CD4-positive, CD25-positive, alpha-beta regulatory T cell (primary cell): Measurements from ENCODE around the gene CARD19. TPM values are rescaled to one million over a fixed set of nuclear protein-coding genes. Genes with fewer than 3 reads are reported as not detected.

Experiments used
- ATAC-seq, 2 donors: fragments of 150-1000 bp; cut with Tn5 transposase; one replicate each; pipeline ENCODE4 v1.10.0; 2021; ENCODE audit warnings: low read depth in 2 of 2, moderate number of reproducible peaks in 2 of 2, moderate library complexity in 1 of 2
- DNase-seq, 3 donors: peaks; one replicate each; pipeline versions ENCODE4 v3.0.0 to v3.0.0-alpha.2; 2012 to 2022; ENCODE audit warnings: mixed read lengths in 1 of 3
- H3K27ac ChIP-seq: one replicate; pipeline ENCODE4 v1.7.0; 2013; ENCODE audit warnings: mild to moderate bottlenecking, low read length; ENCODE audit not compliant: insufficient read depth, poor library complexity, severe bottlenecking
- H3K27me3 ChIP-seq: one replicate; pipeline ENCODE4 v1.7.0; 2013; ENCODE audit warnings: low read length; ENCODE audit not compliant: control insufficient read depth, insufficient read depth
- H3K36me3 ChIP-seq: one replicate; pipeline ENCODE4 v1.7.0; 2013; ENCODE audit warnings: mild to moderate bottlenecking, low read length, moderate library complexity; ENCODE audit not compliant: control insufficient read depth, insufficient read depth
- H3K4me1 ChIP-seq: 2 replicates; pipeline ENCODE4 v1.7.0; 2013; ENCODE audit warnings: mild to moderate bottlenecking, low read length; ENCODE audit not compliant: insufficient read depth, control insufficient read depth, poor library complexity, severe bottlenecking
- H3K4me3 ChIP-seq: one replicate; pipeline ENCODE4 v1.7.0; 2013; ENCODE audit warnings: low read depth, mild to moderate bottlenecking, low read length, moderate library complexity
- H3K9me3 ChIP-seq, 2 experiments: 1 replicate in 1 of 2; 2 replicates in 1 of 2; pipeline ENCODE4 v1.7.0; 2013; ENCODE audit warnings: low read length in 2 of 2, mild to moderate bottlenecking in 1 of 2, moderate library complexity in 1 of 2; ENCODE audit not compliant: control insufficient read depth in 2 of 2
- H3K27ac Mint-ChIP-seq, 3 donors: one replicate each; pipeline ENCODE4 v1.8.0; 2020 to 2022; ENCODE audit warnings: mild to moderate bottlenecking in 3 of 3, mixed read lengths in 3 of 3, moderate library complexity in 2 of 3
- H3K27me3 Mint-ChIP-seq: one replicate; pipeline ENCODE4 v1.8.0; 2022; ENCODE audit warnings: mild to moderate bottlenecking, mixed read lengths
- H3K36me3 Mint-ChIP-seq: one replicate; pipeline ENCODE4 v1.8.0; 2020; ENCODE audit warnings: mixed read lengths
- H3K4me1 Mint-ChIP-seq, 4 donors: one replicate each; pipeline ENCODE4 v1.8.0; 2020 to 2022; ENCODE audit warnings: mixed read lengths in 4 of 4, mild to moderate bottlenecking in 1 of 4
- H3K4me3 Mint-ChIP-seq, 4 donors: one replicate each; pipeline ENCODE4 v1.8.0; 2020 to 2022; ENCODE audit warnings: mild to moderate bottlenecking in 4 of 4, mixed read lengths in 4 of 4, moderate library complexity in 3 of 4
- H3K9me3 Mint-ChIP-seq, 7 donors: one replicate each; pipeline ENCODE4 v1.8.0; 2020 to 2022; ENCODE audit warnings: mixed read lengths in 7 of 7, mild to moderate bottlenecking in 3 of 7, moderate library complexity in 2 of 7
- polyA plus RNA-seq, 4 donors: library from polyadenylated mRNA; unstranded; fragments of 300-500 nt; fragmentation: Illumina TruSeq; gene quantifications; one replicate each; pipeline ENCODE4 v1.2.3, GENCODE V29; 2021
- total RNA-seq: library from RNA; stranded (reverse); gene quantifications from one replicate; pipeline ENCODE4 v1.2.3, GENCODE V29; 2022

The CARD19 gene
- total and polyA plus RNA-seq, 5 donors from 2014 or later, result 60.0 to 89.1 (median 72.6) TPM

GRCh38 chr9:93132287-93132927, 36.4 kb downstream of the CARD19 start:
- H3K9me3 Mint-ChIP-seq, result no peaks in the 10 kb centered on the region
- Histone ChIP-seq H3K27me3 (no peaks in the 10 kb centered on the region), H3K4me1 (peaks cover 66% of the 10 kb centered on the region), H3K9me3 (no peaks in the 10 kb centered on the region), H3K36me3 (no peaks in the 10 kb centered on the region), H3K27ac (peak overlapping the region; percentile 94), H3K4me3 (peak overlapping the region; percentile 77)
- ATAC-seq (no peak), DNase-seq (no peak)
- H3K4me1 Mint-ChIP-seq, result peaks cover 0 to 66% (median 34%) of the 10 kb centered on the region in 4 donors
- peak overlapping the region; percentile 83 to 93 (median 90) for H3K27ac Mint-ChIP-seq
- H3K4me3 Mint-ChIP-seq, result peak overlapping the region; percentile 85 to 94 (median 90)
- H3K27me3 Mint-ChIP-seq, result no peaks in the 10 kb centered on the region
- H3K36me3 Mint-ChIP-seq, result no peaks in the 10 kb centered on the region

DNA sequence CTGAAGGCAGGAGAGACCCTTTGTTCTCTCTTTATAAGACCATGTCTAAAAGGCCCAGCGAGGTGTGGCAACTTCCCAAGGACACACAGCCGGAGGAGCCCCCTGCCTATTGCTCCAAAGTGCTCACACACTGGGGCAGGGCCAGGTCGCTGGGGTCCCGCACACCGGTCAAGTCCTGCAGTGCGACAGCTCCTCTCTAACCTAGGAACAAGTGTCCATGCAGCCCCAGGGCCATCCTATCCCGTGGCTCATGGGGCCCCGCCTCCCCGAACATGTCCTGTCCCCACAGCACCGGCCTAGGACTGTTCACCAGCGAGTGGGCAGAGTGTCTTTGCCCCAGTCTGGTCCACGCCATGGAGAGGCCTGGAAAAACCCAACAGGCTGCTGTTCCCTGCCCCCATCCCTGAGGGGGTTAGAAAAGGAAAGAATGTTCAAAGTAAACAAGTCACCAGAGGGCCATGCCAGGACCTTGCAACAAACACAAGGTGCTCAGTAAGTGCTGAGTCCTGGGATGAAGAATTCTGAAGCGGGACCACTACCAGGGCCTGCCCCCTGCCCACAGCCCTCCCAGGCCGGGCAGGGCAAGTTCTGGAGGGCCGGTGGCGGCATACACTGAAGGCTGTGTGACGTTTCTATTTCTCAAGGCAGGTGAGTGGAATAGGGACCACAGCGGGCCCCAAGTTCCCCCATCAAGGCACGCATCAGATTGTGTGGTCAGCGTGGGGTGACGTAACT, 37.1 kb downstream of the CARD19 start:
- H3K9me3 ChIP-seq, result no peaks in the 10 kb centered on the region
- peak in 2 of 3 donors; percentile 44 to 59 for DNase-seq
- H3K27ac ChIP-seq, result peak overlapping the region; percentile 94
- Mint-ChIP-seq H3K9me3 (no peaks in the 10 kb centered on the region), H3K4me1 (peaks cover 0 to 65% (median 32%) of the 10 kb centered on the region in 4 donors), H3K27ac (peak overlapping the region; percentile 83 to 93 (median 90)), H3K27me3 (no peaks in the 10 kb centered on the region), H3K4me3 (peak overlapping the region; percentile 85 to 94 (median 90)), H3K36me3 (no peaks in the 10 kb centered on the region)
- no peaks in the 10 kb centered on the region for H3K27me3 ChIP-seq
- H3K36me3 ChIP-seq, result no peaks in the 10 kb centered on the region
- no peak for ATAC-seq
- H3K4me3 ChIP-seq, result peak overlapping the region; percentile 77
- H3K4me1 ChIP-seq, result peaks cover 58% of the 10 kb centered on the region

GRCh38 chr9:93133681-93134014, 37.6 kb downstream of the CARD19 start:
- ATAC-seq (peak; percentile 6 to 10), DNase-seq (no peak)
- peaks cover 0 to 65% (median 29%) of the 10 kb centered on the region in 4 donors for H3K4me1 Mint-ChIP-seq
- no peaks in the 10 kb centered on the region for H3K9me3 Mint-ChIP-seq
- peak overlapping the region; percentile 85 to 94 (median 90) for H3K4me3 Mint-ChIP-seq
- H3K36me3 ChIP-seq, result no peaks in the 10 kb centered on the region
- H3K27me3 Mint-ChIP-seq, result no peaks in the 10 kb centered on the region
- H3K27me3 ChIP-seq, result no peaks in the 10 kb centered on the region
- no peaks in the 10 kb centered on the region for H3K36me3 Mint-ChIP-seq
- H3K27ac Mint-ChIP-seq, result peak overlapping the region; percentile 83 to 93 (median 90)
- H3K4me1 ChIP-seq, result peaks cover 54% of the 10 kb centered on the region
- H3K4me3 ChIP-seq, result peak overlapping the region; percentile 77
- peak overlapping the region; percentile 94 for H3K27ac ChIP-seq
- no peaks in the 10 kb centered on the region for H3K9me3 ChIP-seq

- Mint-ChIP-seq H3K27me3 (no peaks in the 10 kb centered on the region), H3K9me3 (no peaks in the 10 kb centered on the region), H3K4me3 (peak within 1 kb of the TSS; percentile 85 to 94 (median 90)), H3K36me3 (no peaks in the 10 kb centered on the region), H3K27ac (peak within 1 kb of the TSS; percentile 94 to 96 (median 95)), H3K4me1 (peaks cover 0 to 63% (median 26%) of the 10 kb centered on the region in 4 donors)
- H3K27ac ChIP-seq, result peak within 1 kb of the TSS; percentile 94
- no peaks in the 10 kb centered on the region for H3K27me3 ChIP-seq
- peak; percentile 86 to 87 for ATAC-seq
- DNase-seq, result peak; percentile 81 to 83 (median 82)
- peaks cover 49% of the 10 kb centered on the region for H3K4me1 ChIP-seq
- H3K4me3 ChIP-seq, result peak within 1 kb of the TSS; percentile 77
- no peaks in the 10 kb centered on the region for H3K9me3 ChIP-seq
- no peaks in the 10 kb centered on the region for H3K36me3 ChIP-seq
Observed at GRCh38 chr9:93134015-93134739, 38.2 kb downstream of the CARD19 start, which contains the start of gene NINJ1. NINJ1 (minus strand) TSS chr9:93134251; CDS start chr9:93134217, 34 bp downstream.

DNA sequence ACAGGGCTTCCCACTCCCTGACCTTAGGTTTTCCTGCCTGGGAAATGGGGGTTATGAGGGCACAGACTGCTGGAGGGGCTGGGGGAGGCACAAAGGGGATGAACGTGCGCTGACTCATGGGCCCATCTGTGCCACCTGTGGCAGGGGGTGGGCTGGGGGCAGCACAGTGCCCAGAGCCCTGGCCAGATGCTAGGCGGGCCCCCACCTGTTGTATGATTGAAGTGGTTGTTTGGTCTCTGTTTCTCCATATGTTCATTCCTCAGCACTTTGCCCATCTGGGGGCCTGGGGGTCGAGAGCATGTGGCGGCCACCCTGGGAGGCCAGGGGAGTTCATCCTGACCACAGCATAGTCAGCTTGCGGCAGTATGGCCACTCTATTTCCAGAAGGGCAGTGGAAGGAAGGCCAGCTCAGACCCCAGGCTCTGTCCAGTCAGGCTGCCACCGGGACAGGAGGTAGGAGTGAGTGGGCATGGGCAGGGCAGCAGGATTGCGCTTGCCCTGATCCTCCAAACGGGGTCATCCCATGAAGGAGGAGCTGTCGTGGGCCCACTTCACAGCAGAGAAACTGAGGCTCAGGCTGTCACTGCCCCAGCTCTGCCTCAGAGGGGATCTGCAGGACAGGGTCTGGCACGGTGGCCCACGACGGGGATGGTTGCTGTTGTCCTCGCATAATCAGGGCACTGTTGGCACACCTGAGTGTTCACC, 38.9 kb downstream of the CARD19 start:
- no peaks in the 10 kb centered on the region for H3K36me3 ChIP-seq
- Mint-ChIP-seq H3K27ac (peak overlapping the region; percentile 94 to 96 (median 95)), H3K27me3 (no peaks in the 10 kb centered on the region), H3K36me3 (no peaks in the 10 kb centered on the region), H3K4me3 (peak overlapping the region; percentile 85 to 91 (median 88)), H3K4me1 (peaks cover 0 to 63% (median 26%) of the 10 kb centered on the region in 4 donors), H3K9me3 (no peaks in the 10 kb centered on the region)
- no peaks in the 10 kb centered on the region for H3K9me3 ChIP-seq
- peak overlapping the region; percentile 48 for H3K4me3 ChIP-seq
- H3K27me3 ChIP-seq, result no peaks in the 10 kb centered on the region
- ATAC-seq (no peak), DNase-seq (no peak)
- peak overlapping the region; percentile 94 for H3K27ac ChIP-seq
- H3K4me1 ChIP-seq, result peaks cover 44% of the 10 kb centered on the region

DNA sequence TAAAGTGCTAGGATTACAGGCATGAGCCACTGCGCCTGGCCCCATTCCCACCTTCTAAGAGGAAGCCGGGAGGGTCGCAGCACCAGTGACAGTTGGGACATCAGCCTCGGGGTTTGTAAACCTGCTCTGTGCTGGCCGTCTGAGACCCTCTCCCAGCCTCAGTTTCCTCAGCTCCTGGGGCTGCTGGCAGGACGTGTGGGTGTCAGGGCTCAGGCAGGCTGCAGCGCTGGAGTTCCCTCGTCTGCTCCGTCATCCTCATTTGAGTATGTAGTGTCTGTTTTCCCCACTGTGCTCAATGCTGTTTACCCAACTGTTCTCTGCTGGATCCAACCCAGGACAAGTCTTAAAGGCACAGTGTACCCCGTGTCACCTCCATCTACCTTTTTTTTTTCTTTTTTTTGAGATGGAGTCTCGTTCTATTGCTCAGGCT, 40.0 kb downstream of the CARD19 start:
- no peaks in the 10 kb centered on the region for H3K36me3 Mint-ChIP-seq
- peaks cover 38% of the 10 kb centered on the region for H3K4me1 ChIP-seq

DNA sequence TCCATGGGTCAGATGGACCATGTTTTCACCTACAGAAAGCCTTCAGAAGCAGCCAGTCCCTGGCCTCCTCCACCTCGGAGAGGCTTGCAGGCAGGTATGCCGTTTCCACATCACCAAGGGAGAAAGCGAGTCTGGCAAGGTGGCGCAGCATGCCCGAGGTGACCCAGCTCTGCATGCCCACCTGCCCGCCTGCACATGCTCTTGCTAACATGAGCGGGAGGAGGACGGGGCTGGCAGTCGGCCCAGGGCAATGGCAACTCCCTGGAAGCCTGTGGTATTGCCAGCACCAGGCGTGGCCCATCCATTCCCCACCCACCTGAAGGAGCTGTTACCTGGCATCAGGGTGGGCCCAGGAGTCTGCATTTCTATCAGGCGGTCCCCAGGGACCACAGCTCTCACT, 41.3 kb downstream of the CARD19 start:
- Mint-ChIP-seq H3K4me1 (peaks cover 0 to 57% (median 10%) of the 10 kb centered on the region in 4 donors), H3K9me3 (no peaks in the 10 kb centered on the region), H3K27me3 (no peaks in the 10 kb centered on the region), H3K27ac (peak overlapping the region in 1 of 3 donors; percentile 25), H3K4me3 (no peak overlapping the region), H3K36me3 (no peaks in the 10 kb centered on the region)
- Histone ChIP-seq H3K4me1 (peaks cover 33% of the 10 kb centered on the region), H3K27me3 (no peaks in the 10 kb centered on the region), H3K9me3 (no peaks in the 10 kb centered on the region), H3K36me3 (no peaks in the 10 kb centered on the region), H3K27ac (no peak overlapping the region), H3K4me3 (no peak overlapping the region)
- no peak for ATAC-seq
- no peak for DNase-seq

More for the DNA sequence above, 40.0 kb downstream of the CARD19 start:
- H3K9me3 Mint-ChIP-seq, result no peaks in the 10 kb centered on the region
- H3K4me3 Mint-ChIP-seq, result peak overlapping the region; percentile 35 to 85 (median 66)
- ATAC-seq, result no peak
- H3K4me3 ChIP-seq, result no peak overlapping the region
- H3K4me1 Mint-ChIP-seq, result peaks cover 0 to 62% (median 19%) of the 10 kb centered on the region in 4 donors
- DNase-seq, result no peak
- H3K27ac ChIP-seq, result no peak overlapping the region
- H3K9me3 ChIP-seq, result no peaks in the 10 kb centered on the region
- peak overlapping the region in 1 of 3 donors; percentile 67 for H3K27ac Mint-ChIP-seq
- no peaks in the 10 kb centered on the region for H3K27me3 Mint-ChIP-seq
- no peaks in the 10 kb centered on the region for H3K36me3 ChIP-seq
- H3K27me3 ChIP-seq, result no peaks in the 10 kb centered on the region
